GM21526 (cell line): ENCODE measurements around the gene CHPF2.

Experiments used
- ATAC-seq: cut with Tn5 transposase; IDR thresholded peaks from one replicate; pipeline ENCODE4 v1.9.1; 2021; ENCODE audit warnings: moderate library complexity; ENCODE audit not compliant: unreplicated experiment, low FRiP score

Gene CHPF2

GRCh38 chr7:151231080-151231479 lies 1.2 kb upstream of the CHPF2 start:
- no peak for ATAC-seq

GRCh38 chr7:151232917-151233701 lies 826 bp downstream of the CHPF2 start:
- no peak for ATAC-seq

- no peak for ATAC-seq
These were observed 1.5 kb downstream of the CHPF2 start for GRCh38 chr7:151233804-151234203.

GRCh38 chr7:151235091-151235787 lies 3.0 kb downstream of the CHPF2 start:
- no peak for ATAC-seq

GRCh38 chr7:151236406-151236805 lies 4.1 kb downstream of the CHPF2 start:
- no peak for ATAC-seq

GRCh38 chr7:151237244-151238189 lies 5.2 kb downstream of the CHPF2 start:
- ATAC-seq, result no peak

GRCh38 chr7:151238190-151238810 lies 6.0 kb downstream of the CHPF2 start:
- no peak for ATAC-seq

GRCh38 chr7:151238924-151239836 lies 6.9 kb downstream of the CHPF2 start:
- no peak for ATAC-seq

- ATAC-seq, result no peak
These were observed 7.7 kb downstream of the CHPF2 start for GRCh38 chr7:151239837-151240459.

- ATAC-seq, result no peak
These were observed 8.3 kb downstream of the CHPF2 start for GRCh38 chr7:151240536-151240935.

- no peak for ATAC-seq
These were observed 8.9 kb downstream of the CHPF2 start for GRCh38 chr7:151240942-151241754.

GRCh38 chr7:151241755-151242096 lies 9.4 kb downstream of the CHPF2 start:
- ATAC-seq, result no peak

GRCh38 chr7:151242159-151243044 lies 10.1 kb downstream of the CHPF2 start:
- ATAC-seq, result no peak

GRCh38 chr7:151243045-151243349 lies 10.7 kb downstream of the CHPF2 start:
- no peak for ATAC-seq

- ATAC-seq, result no peak
These were observed 11.3 kb downstream of the CHPF2 start for GRCh38 chr7:151243408-151244195.

GRCh38 chr7:151244196-151244840 lies 12.0 kb downstream of the CHPF2 start:
- no peak for ATAC-seq
